ENCODE measurements around the gene NRXN3.

- TF ChIP-seq KLF13 (CRISPR knock-in tag; IDR thresholded peaks at IDR 0.05) (no peak), MAX (IDR thresholded peaks at IDR 0.05) (no peak), ZNF513 (CRISPR knock-in tag; conservative IDR thresholded peaks at IDR 0.05) (no peak), PAXIP1 (CRISPR knock-in tag; conservative IDR thresholded peaks at IDR 0.05) (no peak)
Observed at GRCh38 chr14:79100578-79100977, 930.4 kb downstream of the NRXN3 start.

All from HepG2 (cell line).